HEK293T (cell line): ENCODE results near the gene EMC1.
"Not testable (repeated sequence)": the region's sequence is repeated elsewhere in the genome, so short reads cannot be mapped to it uniquely, and the experiment has no call there.

ENCODE experiments used
- CTCF ChIA-PET: fragments of 350-600 bp; formaldehyde crosslinking; extraction: SDS; loops from one replicate; lab custom pipeline; 2021; ENCODE audit warnings: antibody characterized with exemption, inconsistent platforms; lab: Yijun Ruan, JAX
- POLR2A ChIA-PET: fragments of 350-600 bp; formaldehyde crosslinking; extraction: SDS; loops from one replicate; lab custom pipeline; 2020; ENCODE audit warnings: antibody characterized with exemption, inconsistent platforms; lab: Yijun Ruan, JAX
- DNase-seq: peaks from one replicate; pipeline ENCODE4 v3.0.0; 2012; ENCODE audit warnings: mixed read lengths; ENCODE audit errors: extremely low spot score
- ARNT ChIP-seq: fragments of 450-650 bp; IDR thresholded peaks from 2 replicates; pipeline ENCODE4 v1.6.1; 2017; ENCODE audit warnings: mild to moderate bottlenecking
- BHLHE40 ChIP-seq: fragments of 450-650 bp; IDR thresholded peaks from 2 replicates; pipeline ENCODE4 v1.6.1; 2016; ENCODE audit warnings: mild to moderate bottlenecking, moderate library complexity, borderline replicate concordance
- CTBP1 ChIP-seq: fragments of 450-650 bp; IDR thresholded peaks from 2 replicates; pipeline ENCODE4 v1.6.1; 2016; ENCODE audit warnings: borderline replicate concordance
- ELF4 ChIP-seq: fragments of 450-650 bp; IDR thresholded peaks from 2 replicates; pipeline ENCODE4 v1.6.1; 2017; ENCODE audit warnings: antibody characterized with exemption
- FOXA1 ChIP-seq: fragments of 450-650 bp; IDR thresholded peaks from 2 replicates; pipeline ENCODE4 v1.6.1; 2016; ENCODE audit warnings: mild to moderate bottlenecking
- FOXK2 ChIP-seq: fragments of 450-650 bp; IDR thresholded peaks from 2 replicates; pipeline ENCODE4 v1.6.1; 2016; ENCODE audit warnings: mild to moderate bottlenecking
- FOXM1 ChIP-seq: fragments of 450-650 bp; IDR thresholded peaks from 2 replicates; pipeline ENCODE4 v1.6.1; 2017; ENCODE audit warnings: mild to moderate bottlenecking, borderline replicate concordance
- HDGF ChIP-seq: fragments of 450-650 bp; IDR thresholded peaks from 2 replicates; pipeline ENCODE4 v1.6.1; 2017; ENCODE audit warnings: antibody characterized with exemption, borderline replicate concordance
- L3MBTL2 ChIP-seq: fragments of 450-650 bp; conservative IDR thresholded peaks from 2 replicates; pipeline ENCODE4 v1.6.1; 2016; ENCODE audit warnings: mild to moderate bottlenecking
- LEF1 ChIP-seq: fragments of 450-650 bp; IDR thresholded peaks from 2 replicates; pipeline ENCODE4 v1.6.1; 2017; ENCODE audit warnings: mild to moderate bottlenecking, borderline replicate concordance
- NFRKB ChIP-seq: fragments of 450-650 bp; IDR thresholded peaks from 2 replicates; pipeline ENCODE4 v1.6.1; 2016; ENCODE audit warnings: mild to moderate bottlenecking, moderate library complexity
- SP1 ChIP-seq: fragments of 450-650 bp; IDR thresholded peaks from 2 replicates; pipeline ENCODE4 v1.6.1; 2017
- SUZ12 ChIP-seq: fragments of 450-650 bp; IDR thresholded peaks from 2 replicates; pipeline ENCODE4 v1.6.1; 2016; ENCODE audit warnings: mild to moderate bottlenecking
- TARDBP ChIP-seq: fragments of 450-650 bp; IDR thresholded peaks from 2 replicates; pipeline ENCODE4 v1.6.1; 2016
- ZNF384 ChIP-seq: fragments of 450-650 bp; IDR thresholded peaks from 2 replicates; pipeline ENCODE4 v1.6.1; 2016
- TF ChIP-seq, protein P1 (sequence below): fragments of 450-650 bp; IDR thresholded peaks from 2 replicates; pipeline ENCODE4 v1.6.1; 2016

Gene EMC1

DNA sequence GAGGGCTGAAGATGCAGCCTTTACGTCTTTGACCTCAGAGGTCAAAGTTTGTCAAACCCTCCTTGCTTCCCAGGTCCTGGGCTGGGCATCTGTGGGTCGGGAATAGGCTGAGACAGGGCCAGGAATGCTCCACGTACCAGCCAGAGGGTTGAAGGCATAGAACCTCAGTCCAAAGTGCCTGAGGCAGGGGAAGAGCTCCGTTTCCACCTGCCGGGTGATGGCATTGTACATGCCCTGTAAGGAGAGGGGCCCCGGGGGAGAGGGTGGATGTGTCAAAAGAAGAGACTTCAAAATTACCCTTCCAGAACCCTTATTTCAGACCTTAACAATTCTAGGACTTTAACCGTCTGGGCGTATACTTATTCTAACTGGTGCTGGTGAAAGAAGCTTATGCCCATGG is 33.6 kb upstream of the EMC1 start:
- no peak for DNase-seq
- ChIA-PET CTCF (no interaction called here), POLR2A (no interaction called here)
- TF ChIP-seq SUZ12 = no peak
- no peak for TF ChIP-seq TARDBP
- TF ChIP-seq ELF4 = no peak
- TF ChIP-seq HDGF = no peak
- TF ChIP-seq FOXK2 = no peak

DNA sequence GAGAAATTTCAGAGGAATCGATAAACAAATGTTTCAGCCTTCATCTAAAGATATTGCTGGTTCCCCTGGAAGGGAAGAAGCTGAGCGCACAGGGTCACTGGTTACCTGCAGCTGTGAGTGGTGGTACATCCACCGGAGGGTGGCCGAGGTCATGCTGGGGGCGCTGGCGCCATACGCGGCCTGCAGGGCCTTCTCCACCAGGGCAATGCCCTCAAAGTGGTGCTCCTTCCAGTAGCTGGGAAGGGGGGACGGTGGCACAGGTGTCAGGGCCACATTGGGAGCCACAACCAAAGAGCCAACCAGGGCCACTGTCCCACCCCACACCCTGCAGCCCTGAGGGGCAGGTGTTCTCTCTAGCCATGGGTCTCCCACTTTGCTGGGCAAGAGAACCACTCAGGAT is 32.6 kb upstream of the EMC1 start:
- no peak for DNase-seq
- TF ChIP-seq L3MBTL2 (no peak), SP1 (no peak), FOXK2 (no peak), BHLHE40 (no peak), TARDBP (no peak), ELF4 (no peak), ARNT (no peak), FOXM1 (no peak), FOXA1 (no peak), LEF1 (no peak), ZNF384 (no peak), CTBP1 (no peak), SUZ12 (no peak)
- TF ChIP-seq, protein P1, sequence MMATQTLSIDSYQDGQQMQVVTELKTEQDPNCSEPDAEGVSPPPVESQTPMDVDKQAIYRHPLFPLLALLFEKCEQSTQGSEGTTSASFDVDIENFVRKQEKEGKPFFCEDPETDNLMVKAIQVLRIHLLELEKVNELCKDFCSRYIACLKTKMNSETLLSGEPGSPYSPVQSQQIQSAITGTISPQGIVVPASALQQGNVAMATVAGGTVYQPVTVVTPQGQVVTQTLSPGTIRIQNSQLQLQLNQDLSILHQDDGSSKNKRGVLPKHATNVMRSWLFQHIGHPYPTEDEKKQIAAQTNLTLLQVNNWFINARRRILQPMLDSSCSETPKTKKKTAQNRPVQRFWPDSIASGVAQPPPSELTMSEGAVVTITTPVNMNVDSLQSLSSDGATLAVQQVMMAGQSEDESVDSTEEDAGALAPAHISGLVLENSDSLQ = no peak
- ChIA-PET POLR2A (no interaction called here), CTCF (no interaction called here)

DNA sequence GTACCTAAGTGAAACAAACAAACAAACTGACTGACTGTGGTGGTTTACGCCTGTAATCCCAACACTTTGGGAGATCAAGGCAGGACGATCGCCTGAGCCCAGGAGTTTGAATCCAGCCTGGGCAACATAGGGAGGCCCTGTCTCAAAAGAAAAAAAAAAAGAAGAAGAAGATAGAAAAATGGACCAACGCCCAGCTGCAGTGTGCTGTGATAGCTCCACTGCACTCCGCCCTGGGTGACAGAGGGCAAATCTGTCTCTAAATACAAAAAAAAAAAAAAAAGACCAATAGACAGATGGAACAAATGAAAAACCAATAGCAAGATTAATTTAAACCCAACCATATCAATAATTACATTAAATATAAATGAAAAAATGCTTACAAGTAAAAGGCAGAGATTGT is 23.3 kb upstream of the EMC1 start:
- no peak for DNase-seq
- CTCF ChIA-PET = no interaction called here
- TF ChIP-seq ELF4 (no peak), LEF1 (no peak), SP1 (no peak), NFRKB (no peak), CTBP1 (no peak), ZNF384 (no peak), L3MBTL2 (no peak)
- TF ChIP-seq, protein P1 = no peak
- POLR2A ChIA-PET = no interaction called here

DNA sequence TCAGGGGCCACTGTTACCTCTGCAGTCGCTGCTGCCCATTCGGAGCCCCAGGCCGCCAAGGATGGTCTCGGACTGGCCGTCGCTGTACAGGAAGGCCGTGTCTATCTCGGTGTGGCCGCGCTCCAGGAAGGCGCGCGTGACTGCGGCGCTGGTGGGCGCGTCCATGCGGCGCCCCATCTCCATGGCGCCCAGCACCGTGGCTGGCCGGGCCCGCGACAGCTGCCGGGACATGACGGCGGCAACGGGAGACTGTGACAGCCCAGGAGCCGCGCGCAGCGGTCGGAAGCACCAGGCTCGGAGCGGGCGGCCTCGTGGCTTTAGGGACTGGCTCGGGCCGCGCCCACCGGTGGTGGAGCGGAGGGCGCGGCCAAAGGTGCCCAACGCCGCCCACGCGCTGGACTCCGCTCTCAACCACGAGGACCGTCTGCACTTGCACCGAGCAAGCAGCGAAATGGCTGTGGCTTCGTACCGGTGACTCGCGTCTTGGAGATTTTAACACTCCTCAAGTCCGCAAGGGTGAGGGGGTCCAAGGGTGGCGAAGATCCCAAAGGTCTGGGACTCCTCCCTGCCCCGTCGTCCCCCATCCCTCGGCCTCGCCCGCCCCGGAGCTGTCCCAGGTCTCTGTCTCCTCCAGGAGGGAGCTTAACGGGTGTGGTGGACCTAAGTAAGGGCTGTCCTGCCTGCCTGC is 22.7 kb upstream of the EMC1 start:
- DNase-seq, POLR2A ChIA-PET, CTCF ChIA-PET: not testable (repeated sequence)

DNA sequence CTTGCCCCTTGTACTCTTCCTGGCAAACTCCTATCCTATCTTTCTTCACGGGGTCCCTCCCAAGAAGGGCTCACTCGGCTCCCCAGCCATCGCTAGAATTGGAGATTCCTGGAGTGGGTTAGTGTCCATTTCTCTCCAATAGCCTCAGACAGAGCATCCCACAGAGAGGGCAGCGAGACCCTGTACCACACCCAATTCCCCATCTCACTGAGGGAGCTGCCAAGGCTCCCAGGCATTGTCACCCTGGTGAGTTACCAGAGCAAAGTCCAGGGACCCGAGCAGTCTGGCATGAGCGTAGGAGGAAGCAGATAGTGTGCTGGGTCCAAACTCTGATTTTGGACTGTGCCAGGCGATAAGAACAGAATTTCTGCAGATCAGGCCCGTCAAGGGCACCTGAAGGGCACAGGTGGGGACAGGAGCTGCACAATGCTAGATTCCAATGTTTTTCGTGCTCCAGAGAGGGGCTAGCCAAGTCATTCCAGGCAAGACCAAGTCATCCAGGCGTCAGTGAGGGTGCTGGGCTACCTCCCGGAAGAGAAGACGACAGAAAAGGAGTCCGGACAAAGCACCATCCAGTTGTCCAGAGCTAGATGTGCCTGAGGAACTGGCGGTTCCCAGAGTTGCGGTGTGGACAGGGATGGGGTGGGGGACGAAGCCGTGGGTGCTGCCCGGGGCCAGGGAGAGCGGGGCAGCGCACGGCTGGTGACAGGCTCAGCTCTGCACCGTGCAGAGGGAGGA is 22.0 kb upstream of the EMC1 start:
- TF ChIP-seq ELF4 (no peak), CTBP1 (no peak), FOXK2 (no peak), ARNT (no peak), TARDBP (no peak), HDGF (no peak), BHLHE40 (no peak), L3MBTL2 (no peak), FOXA1 (no peak), FOXM1 (no peak), SP1 (no peak), ZNF384 (no peak), NFRKB (no peak), SUZ12 (no peak)
- TF ChIP-seq, protein P1 = no peak
- POLR2A ChIA-PET = no interaction called here
- CTCF ChIA-PET = no interaction called here
- DNase-seq = no peak

DNA sequence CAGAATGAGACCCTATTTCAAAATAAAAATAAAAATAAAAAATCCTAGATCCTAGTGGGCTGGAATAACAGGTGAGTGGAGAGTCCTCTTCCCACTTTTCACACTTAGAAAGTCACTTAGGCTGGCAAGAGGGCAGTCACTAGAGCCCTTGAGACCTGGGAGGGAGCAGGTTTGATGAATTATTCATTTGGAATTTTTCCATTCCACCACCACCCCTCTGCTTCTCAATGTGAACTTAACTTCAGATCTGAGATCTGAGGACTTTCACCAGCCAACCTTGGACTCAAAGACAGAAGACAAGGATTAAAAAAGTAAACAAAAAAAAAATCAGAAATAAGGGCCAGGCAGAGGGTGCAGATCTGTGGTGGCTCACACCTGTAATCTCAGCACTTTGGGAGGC is 20.7 kb upstream of the EMC1 start:
- ChIA-PET CTCF (no interaction called here), POLR2A (interaction anchor here (0.9 kb wide), 1 partner anchor 38 kb away, joined by 3 read pairs; no protein-coding TSS in a partner anchor)
- TF ChIP-seq FOXK2 = no peak
- TF ChIP-seq, protein P1 = no peak
- TF ChIP-seq FOXA1 = no peak
- TF ChIP-seq ARNT = no peak
- no peak for TF ChIP-seq SP1
- no peak for TF ChIP-seq ZNF384
- TF ChIP-seq TARDBP = no peak

DNA sequence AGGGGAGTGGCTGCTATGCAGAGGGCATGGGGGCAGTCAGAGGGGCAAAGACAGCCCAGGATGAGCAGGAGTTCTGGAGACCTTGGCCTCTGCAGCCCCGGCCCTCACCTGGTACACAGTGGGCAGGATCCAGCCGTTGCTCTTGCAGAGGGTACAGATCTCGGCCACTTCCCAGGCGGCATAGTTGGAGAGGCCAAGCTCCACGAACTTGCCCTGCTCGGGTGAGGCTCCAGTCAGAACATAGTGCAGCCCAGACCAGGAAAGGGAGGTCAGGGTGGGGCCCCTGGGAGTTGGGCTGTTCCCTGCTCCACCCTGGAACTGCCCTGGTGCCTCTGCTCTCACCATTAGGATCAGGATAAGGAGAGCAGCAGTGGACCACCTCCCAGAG is 19.0 kb upstream of the EMC1 start:
- CTCF ChIA-PET, POLR2A ChIA-PET, DNase-seq: not testable (repeated sequence)

More for the DNA sequence above, 20.7 kb upstream of the EMC1 start:
- no peak for DNase-seq

DNA sequence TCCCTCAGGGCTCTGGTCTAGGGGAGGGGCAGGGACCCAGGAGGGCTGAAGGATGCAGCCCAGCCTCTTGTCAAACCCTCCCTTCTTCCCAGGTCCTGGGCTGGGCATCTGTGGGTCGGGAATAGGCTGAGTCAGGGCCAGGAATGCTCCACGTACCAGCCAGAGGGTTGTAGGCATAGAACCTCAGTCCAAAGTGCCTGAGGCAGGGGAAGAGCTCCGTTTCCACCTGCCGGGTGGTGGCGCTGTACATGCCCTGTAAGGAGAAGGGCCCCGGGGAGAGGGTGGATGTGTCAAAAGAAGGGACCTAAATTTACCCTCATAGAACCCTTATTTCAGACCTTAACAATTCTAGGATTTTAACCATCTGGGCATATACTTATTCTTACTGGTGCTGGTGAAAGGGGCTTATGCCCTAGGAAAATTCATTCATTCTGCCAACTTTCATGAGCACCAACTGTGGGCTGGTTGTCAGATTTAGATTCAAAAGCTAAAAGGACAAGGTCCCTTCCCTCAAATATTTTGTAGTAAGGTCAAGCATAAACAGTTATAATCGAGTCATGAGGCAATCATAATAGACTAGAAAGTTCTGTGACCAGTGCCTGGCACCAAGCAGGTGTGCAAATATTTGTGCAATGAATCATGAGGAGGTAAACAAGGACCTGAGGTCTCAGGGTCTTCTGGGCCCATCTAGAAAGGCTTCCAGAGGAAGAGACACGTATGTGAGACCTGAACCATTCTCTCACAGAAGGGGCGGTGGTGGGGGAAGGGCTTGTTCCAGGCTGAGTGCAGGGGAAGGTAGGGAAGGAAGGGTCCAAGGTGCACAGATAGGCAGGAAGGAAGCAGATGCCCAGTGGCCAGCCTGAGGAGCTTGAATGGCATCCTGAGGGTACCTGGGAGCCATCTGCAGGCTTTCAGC is 18.4 kb upstream of the EMC1 start:
- ChIA-PET CTCF (interaction anchor here (1.1 kb wide), 1 partner anchor 381 kb away, joined by 4 read pairs; no protein-coding TSS in a partner anchor), POLR2A (interaction anchor here (0.9 kb wide), 1 partner anchor 42 kb away, joined by 3 read pairs; the partner anchor contains the start of genes AKR7A2 and SLC66A1)
- not testable (repeated sequence) for DNase-seq
